Nephron (organoid): Measurements from ENCODE around the gene CCDC40.

Experiments used
- H3K27ac Mint-ChIP-seq, 3 experiments: 2 replicates each; pipeline ENCODE4 v1.8.0; 2020; ENCODE audit warnings: mixed read lengths in 3 of 3, mild to moderate bottlenecking in 2 of 3, moderate library complexity in 1 of 3
- H3K27me3 Mint-ChIP-seq: 2 replicates; pipeline ENCODE4 v1.8.0; 2021; ENCODE audit warnings: low read depth, mild to moderate bottlenecking, moderate library complexity, mixed read lengths
- H3K36me3 Mint-ChIP-seq: 2 replicates; pipeline ENCODE4 v1.8.0; 2020; ENCODE audit warnings: low read depth, mixed read lengths
- H3K4me1 Mint-ChIP-seq: 2 replicates; pipeline ENCODE4 v1.8.0; 2020; ENCODE audit warnings: mixed read lengths
- H3K4me3 Mint-ChIP-seq, 3 experiments: 2 replicates each; pipeline ENCODE4 v1.8.0; 2020; ENCODE audit warnings: mild to moderate bottlenecking in 3 of 3, mixed read lengths in 3 of 3, moderate library complexity in 2 of 3
- H3K9me3 Mint-ChIP-seq: 2 replicates; pipeline ENCODE4 v1.8.0; 2020; ENCODE audit warnings: mixed read lengths
- TF ChIP-seq, protein P1 (sequence below), 3 experiments: fragments of 200-600 bp; sonication (generic); IDR thresholded peaks; one replicate each; pipeline ENCODE4 v1.5.0; 2021; ENCODE audit warnings: antibody characterized with exemption in 3 of 3; ENCODE audit not compliant: unreplicated experiment in 3 of 3

Gene CCDC40

DNA sequence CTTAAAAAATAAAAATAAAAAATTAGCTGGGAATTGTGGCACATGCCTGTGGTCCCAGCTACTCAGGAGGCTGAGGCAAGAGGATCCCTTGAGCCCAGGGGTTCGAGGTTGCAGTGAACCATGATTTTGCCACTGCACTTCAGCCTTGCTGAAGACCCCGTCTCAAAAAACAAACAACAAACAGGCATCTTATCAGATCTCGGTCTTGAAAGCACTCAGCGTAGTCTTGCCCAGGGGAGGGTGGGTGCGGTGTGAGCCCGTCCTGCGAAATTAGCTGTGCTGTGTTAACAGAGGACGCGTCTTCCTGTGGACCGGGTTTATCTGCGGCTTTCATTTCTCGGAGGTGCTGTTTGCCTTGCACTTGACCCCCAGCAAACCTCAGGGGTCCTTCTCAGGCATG lies 70.3 kb downstream of the CCDC40 start:
- Mint-ChIP-seq H3K9me3 (no peaks in the 10 kb centered on the region), H3K36me3 (no peaks in the 10 kb centered on the region), H3K4me1 (peaks cover 22% of the 10 kb centered on the region), H3K4me3 (no peak overlapping the region), H3K27me3 (peaks cover 10% of the 10 kb centered on the region), H3K27ac (no peak overlapping the region)
- TF ChIP-seq, protein P1, sequence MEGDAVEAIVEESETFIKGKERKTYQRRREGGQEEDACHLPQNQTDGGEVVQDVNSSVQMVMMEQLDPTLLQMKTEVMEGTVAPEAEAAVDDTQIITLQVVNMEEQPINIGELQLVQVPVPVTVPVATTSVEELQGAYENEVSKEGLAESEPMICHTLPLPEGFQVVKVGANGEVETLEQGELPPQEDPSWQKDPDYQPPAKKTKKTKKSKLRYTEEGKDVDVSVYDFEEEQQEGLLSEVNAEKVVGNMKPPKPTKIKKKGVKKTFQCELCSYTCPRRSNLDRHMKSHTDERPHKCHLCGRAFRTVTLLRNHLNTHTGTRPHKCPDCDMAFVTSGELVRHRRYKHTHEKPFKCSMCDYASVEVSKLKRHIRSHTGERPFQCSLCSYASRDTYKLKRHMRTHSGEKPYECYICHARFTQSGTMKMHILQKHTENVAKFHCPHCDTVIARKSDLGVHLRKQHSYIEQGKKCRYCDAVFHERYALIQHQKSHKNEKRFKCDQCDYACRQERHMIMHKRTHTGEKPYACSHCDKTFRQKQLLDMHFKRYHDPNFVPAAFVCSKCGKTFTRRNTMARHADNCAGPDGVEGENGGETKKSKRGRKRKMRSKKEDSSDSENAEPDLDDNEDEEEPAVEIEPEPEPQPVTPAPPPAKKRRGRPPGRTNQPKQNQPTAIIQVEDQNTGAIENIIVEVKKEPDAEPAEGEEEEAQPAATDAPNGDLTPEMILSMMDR (IDR thresholded peaks at IDR 0.05; ENCODE audit: unreplicated experiment in 3 of 3) = no peak

DNA sequence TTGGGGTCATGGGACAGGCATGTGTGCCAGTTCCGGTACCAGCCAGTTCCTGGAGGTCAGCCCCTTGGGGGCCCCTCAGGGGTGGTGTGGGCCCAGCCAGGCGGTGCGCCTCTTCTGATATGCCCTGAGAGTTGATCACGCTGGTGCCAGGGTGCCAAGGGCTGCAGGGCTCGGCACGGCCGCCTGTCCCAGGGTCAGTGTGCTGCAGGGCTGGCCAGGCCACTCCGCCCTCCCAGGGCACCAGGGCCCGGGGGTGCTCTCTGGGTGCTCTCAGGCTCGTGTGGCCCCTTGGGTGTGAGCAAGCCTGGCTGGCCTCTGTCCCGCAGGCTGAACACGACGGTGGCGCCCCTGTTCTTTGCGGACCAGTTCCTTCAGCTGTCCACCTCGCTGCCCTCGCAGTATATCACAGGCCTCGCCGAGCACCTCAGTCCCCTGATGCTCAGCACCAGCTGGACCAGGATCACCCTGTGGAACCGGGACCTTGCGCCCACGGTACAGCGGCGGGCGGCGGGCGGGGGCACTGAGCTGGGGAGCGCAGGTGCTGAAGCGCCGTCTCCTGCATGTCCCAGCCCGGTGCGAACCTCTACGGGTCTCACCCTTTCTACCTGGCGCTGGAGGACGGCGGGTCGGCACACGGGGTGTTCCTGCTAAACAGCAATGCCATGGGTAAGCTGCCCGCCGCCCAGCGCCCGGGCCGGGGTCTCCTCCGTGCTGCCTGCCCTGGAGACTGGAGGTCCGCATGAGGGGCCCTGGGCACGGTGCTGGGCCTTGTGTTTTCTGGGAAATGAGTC lies 71.0 kb downstream of the CCDC40 start:
- H3K27me3 Mint-ChIP-seq = peaks cover 10% of the 10 kb centered on the region
- TF ChIP-seq, protein P1 (IDR thresholded peaks at IDR 0.05; ENCODE audit: unreplicated experiment in 3 of 3) = no peak
- no peaks in the 10 kb centered on the region for H3K36me3 Mint-ChIP-seq
- no peaks in the 10 kb centered on the region for H3K9me3 Mint-ChIP-seq
- H3K4me3 Mint-ChIP-seq = no peak overlapping the region
- no peak overlapping the region for H3K27ac Mint-ChIP-seq
- H3K4me1 Mint-ChIP-seq = peaks cover 21% of the 10 kb centered on the region

DNA sequence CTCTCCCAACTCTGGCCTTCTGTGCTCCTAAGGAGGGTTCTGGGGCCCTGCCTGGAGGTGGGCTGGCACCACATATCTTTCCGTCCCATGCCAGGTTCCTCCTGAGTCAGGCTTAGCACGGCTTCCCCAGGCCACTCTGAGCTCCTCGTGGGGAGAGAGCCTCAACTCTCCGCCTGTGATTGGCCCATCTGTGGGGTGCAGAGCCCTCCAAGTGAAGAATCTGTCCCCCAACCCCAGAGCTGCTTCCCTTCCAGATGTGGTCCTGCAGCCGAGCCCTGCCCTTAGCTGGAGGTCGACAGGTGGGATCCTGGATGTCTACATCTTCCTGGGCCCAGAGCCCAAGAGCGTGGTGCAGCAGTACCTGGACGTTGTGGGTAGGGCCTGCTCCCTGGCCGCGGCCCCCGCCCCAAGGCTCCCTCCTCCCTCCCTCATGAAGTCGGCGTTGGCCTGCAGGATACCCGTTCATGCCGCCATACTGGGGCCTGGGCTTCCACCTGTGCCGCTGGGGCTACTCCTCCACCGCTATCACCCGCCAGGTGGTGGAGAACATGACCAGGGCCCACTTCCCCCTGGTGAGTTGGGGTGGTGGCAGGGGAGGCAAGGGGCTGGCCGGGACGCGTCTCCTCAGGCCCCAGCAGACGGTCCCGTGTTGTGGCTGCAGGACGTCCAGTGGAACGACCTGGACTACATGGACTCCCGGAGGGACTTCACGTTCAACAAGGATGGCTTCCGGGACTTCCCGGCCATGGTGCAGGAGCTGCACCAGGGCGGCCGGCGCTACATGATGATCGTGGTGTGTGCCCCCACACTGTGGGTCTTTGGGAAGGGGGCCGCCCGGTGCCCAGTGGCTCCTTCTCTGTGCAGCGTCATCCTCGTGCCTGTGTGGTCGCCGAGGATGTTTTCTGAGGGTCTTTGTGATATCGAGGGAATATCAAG lies 71.9 kb downstream of the CCDC40 start:
- Mint-ChIP-seq H3K9me3 (no peaks in the 10 kb centered on the region), H3K4me3 (no peak overlapping the region), H3K27me3 (peaks cover 10% of the 10 kb centered on the region), H3K4me1 (peaks cover 15% of the 10 kb centered on the region), H3K27ac (no peak overlapping the region), H3K36me3 (no peaks in the 10 kb centered on the region)
- TF ChIP-seq, protein P1 (IDR thresholded peaks at IDR 0.05; ENCODE audit: unreplicated experiment in 3 of 3) = no peak

DNA sequence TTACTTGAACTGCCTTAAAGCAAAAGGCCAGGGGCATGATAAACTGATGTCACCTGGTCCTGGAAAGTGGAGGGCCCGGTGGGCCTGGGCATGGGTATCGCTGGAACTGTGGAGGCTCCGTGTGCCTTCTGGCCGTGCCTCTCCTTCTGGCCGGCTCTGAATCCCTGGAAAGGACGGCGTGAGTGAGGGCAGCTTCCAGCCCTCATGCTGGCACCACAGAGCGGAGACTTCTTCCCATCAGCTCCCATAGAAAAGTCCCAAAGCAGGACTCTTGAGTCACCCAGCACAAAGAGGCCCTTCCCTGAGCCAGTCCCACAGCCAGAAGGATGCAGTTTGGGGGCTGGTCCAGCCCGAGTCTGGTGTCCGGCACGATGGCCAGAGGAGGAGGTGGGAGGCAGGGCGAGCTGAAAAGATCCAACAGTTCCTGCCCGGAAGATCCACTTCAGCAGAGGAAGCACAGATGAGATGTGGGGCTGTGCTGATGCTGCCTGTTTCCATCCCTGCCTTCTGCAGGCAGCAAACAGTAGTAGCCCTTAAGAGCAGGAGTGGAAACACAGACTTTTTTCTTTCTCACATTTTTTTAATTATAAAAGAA lies 72.7 kb downstream of the CCDC40 start:
- TF ChIP-seq, protein P1 (IDR thresholded peaks at IDR 0.05; ENCODE audit: unreplicated experiment in 3 of 3) = no peak
- H3K27ac Mint-ChIP-seq = no peak overlapping the region
- H3K9me3 Mint-ChIP-seq = no peaks in the 10 kb centered on the region
- H3K27me3 Mint-ChIP-seq = peaks cover 7% of the 10 kb centered on the region
- H3K4me3 Mint-ChIP-seq = no peak overlapping the region
- peaks cover 3% of the 10 kb centered on the region for H3K36me3 Mint-ChIP-seq
- peaks cover 12% of the 10 kb centered on the region for H3K4me1 Mint-ChIP-seq

DNA sequence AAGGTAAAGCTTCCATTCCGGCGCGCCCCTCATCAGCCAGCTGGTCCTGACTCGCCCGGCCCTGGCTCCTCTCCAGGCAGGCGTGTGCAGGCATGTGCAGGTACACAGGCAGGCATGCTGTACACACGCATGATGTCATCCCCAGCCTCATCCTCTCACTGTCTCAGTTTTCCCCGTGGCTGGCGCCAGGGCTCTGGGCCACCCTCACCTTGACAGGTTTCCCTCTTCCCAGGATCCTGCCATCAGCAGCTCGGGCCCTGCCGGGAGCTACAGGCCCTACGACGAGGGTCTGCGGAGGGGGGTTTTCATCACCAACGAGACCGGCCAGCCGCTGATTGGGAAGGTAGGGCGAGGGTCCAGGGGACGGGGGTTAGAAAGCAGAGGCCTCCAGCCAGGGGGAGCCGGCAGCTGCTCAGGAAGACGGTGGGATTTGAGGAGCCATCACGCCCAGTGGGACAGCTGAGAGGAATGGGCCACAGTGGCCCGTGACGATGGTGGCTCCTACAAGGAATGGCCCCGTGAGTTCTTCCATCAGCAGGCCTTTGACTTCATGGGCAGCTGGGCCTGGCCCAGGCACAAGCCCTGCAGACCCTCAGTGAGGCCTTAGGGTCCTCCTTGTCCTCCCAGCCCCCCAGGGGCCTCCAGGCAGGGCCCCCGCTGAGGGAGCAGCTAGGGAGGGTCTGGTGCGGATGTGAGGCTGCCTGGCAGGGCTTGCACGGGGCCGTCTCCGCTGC lies 73.4 kb downstream of the CCDC40 start:
- Mint-ChIP-seq H3K9me3 (peaks cover 2% of the 10 kb centered on the region), H3K27ac (no peak overlapping the region), H3K27me3 (peaks cover 7% of the 10 kb centered on the region), H3K4me1 (peaks cover 8% of the 10 kb centered on the region), H3K4me3 (no peak overlapping the region), H3K36me3 (peaks cover 10% of the 10 kb centered on the region)
- TF ChIP-seq, protein P1 (IDR thresholded peaks at IDR 0.05; ENCODE audit: unreplicated experiment in 3 of 3) = no peak
